HG03342 (cell line): ENCODE data around the gene RLN3.

Experiments used
- ATAC-seq: cut with Tn5 transposase; IDR thresholded peaks from one replicate; pipeline ENCODE4 v1.9.1; 2021; ENCODE audit warnings: mild to moderate bottlenecking, moderate library complexity; ENCODE audit not compliant: unreplicated experiment

RLN3 gene

GRCh38 chr19:14073925-14074838 lies 46.2 kb downstream of the RLN3 start:
- ATAC-seq, result no peak

- no peak for ATAC-seq
Observed at GRCh38 chr19:14078411-14078810, 50.5 kb downstream of the RLN3 start.
